ENCODE measurements around the gene ABHD14A.

ABHD14A gene

DNA sequence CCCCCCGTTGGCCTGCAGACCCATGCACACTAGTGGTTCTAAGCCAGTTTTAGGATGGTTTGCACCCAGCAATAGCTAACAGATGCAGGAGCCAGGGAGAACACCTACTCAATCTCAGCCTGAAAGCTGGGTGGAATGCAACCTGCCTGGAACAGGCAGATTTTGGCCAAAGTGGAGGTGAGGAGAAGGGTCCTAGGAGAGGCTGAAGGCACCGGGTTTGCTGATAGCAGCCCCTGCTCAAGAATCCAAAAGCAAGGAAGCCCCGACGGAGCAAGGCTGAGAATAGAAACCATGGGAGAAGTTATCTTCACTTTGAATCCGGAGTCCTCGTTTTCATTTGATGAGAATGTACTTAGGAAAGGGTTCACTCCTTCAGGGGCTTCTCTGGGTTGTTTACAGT lies 43.1 kb upstream of the ABHD14A start:
- DNase-seq (ENCODE audit: extremely low spot score) = no peak
- POLR2A ChIA-PET = no interaction called here
- CTCF ChIA-PET = interaction anchor here (1.1 kb wide), 1 partner anchor 10 kb away, joined by 5 read pairs; the partner anchor contains the start of gene RRP9
- TF ChIP-seq, protein P1, sequence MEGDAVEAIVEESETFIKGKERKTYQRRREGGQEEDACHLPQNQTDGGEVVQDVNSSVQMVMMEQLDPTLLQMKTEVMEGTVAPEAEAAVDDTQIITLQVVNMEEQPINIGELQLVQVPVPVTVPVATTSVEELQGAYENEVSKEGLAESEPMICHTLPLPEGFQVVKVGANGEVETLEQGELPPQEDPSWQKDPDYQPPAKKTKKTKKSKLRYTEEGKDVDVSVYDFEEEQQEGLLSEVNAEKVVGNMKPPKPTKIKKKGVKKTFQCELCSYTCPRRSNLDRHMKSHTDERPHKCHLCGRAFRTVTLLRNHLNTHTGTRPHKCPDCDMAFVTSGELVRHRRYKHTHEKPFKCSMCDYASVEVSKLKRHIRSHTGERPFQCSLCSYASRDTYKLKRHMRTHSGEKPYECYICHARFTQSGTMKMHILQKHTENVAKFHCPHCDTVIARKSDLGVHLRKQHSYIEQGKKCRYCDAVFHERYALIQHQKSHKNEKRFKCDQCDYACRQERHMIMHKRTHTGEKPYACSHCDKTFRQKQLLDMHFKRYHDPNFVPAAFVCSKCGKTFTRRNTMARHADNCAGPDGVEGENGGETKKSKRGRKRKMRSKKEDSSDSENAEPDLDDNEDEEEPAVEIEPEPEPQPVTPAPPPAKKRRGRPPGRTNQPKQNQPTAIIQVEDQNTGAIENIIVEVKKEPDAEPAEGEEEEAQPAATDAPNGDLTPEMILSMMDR (IDR thresholded peaks at IDR 0.05; ENCODE audit: control extremely low read depth, extremely low read depth, low read depth, missing control alignments) = no peak

DNA sequence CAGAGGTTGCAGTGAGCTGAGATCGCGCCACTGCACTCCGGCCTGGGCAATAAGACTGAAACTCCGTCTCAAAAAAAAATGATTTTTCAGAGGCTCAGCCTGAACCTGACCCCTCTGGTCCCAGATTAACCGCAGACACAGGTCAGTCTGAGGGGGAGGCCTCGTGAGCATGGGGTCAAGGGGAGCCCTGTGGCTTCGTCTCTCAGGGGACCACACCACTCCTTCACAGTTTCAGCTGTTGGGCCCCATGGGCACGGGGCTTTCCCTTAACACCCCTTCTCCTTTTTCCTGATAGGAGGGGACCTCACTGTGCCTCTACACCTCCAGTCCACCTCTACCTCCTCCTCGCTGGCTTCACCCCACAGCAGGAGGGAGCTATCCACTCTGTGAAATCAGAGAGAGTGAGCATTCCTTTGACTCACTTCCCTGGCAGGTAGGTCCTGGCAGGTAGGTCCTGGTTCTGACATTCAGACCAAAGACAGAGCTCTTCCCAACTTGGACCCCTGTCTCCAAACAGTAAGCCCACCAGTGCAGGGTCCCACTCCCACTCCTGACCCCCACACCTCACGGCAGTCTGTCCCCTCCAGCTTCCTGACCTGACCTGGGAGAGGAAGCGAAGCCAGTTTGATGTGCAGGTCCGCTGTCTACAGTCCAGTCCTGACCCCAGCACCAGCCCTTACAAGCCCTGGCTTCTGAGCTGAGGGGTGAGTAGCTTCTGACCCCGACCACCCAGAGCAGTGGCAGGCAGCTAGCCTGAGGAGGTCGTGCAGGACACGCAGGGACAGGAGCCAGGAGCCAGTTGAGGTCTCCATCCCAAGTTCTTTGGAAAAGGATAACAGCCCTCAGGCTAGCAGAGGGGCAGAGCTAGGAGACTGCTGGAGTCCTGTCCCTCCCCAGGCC lies 42.1 kb upstream of the ABHD14A start:
- CTCF ChIA-PET = interaction anchor here (0.9 to 1.1 kb wide), 2 partner anchors 9 to 250 kb away, joined by 3 to 5 read pairs; partner anchors contain the start of gene RRP9
- DNase-seq (ENCODE audit: extremely low spot score) = no peak
- TF ChIP-seq, protein P1 (IDR thresholded peaks at IDR 0.05; ENCODE audit: control extremely low read depth, extremely low read depth, low read depth, missing control alignments) = no peak
- POLR2A ChIA-PET = interaction anchor here (1.4 kb wide), 1 partner anchor 9 kb away, joined by 4 read pairs; the partner anchor contains the start of gene RRP9

DNA sequence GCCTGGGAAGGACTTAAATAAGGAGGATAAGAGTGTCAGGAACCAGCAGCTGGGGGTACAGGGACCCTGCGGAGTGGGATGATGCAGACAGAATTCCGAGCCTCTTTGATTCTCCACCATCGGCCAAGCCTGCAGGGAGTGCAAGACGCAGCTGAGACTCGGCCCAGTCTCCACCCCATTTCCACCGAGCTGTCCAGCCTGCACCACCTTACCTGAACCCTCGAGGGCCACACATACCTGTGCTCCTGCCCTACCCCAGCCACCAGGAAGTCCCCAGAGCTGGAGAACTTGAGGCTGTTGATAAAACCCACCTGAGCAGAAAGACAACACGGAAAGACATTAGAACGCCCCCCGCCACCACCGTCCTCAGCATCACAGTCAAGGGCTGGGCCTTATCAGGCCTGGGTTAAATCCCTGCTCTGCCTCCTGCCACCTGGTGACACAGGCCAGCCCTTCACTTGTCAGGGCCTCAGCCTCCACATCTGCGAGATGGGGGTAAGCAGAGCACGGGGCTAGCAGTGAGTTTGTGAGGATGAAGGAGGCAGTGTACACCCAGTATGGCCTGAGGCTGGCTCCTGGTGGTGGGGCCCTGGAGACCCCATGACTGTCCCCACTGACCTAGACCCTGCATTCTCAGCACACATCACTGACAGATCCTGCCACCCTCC lies 41.3 kb upstream of the ABHD14A start:
- TF ChIP-seq, protein P1 (IDR thresholded peaks at IDR 0.05; ENCODE audit: control extremely low read depth, extremely low read depth, low read depth, missing control alignments) = no peak
- CTCF ChIA-PET = interaction anchor here (0.9 kb wide), 1 partner anchor 251 kb away, joined by 3 read pairs; no protein-coding TSS in a partner anchor
- no peak for DNase-seq (ENCODE audit: extremely low spot score)
- POLR2A ChIA-PET = interaction anchor here (1.4 kb wide), 1 partner anchor 8 kb away, joined by 4 read pairs; the partner anchor contains the start of gene RRP9

DNA sequence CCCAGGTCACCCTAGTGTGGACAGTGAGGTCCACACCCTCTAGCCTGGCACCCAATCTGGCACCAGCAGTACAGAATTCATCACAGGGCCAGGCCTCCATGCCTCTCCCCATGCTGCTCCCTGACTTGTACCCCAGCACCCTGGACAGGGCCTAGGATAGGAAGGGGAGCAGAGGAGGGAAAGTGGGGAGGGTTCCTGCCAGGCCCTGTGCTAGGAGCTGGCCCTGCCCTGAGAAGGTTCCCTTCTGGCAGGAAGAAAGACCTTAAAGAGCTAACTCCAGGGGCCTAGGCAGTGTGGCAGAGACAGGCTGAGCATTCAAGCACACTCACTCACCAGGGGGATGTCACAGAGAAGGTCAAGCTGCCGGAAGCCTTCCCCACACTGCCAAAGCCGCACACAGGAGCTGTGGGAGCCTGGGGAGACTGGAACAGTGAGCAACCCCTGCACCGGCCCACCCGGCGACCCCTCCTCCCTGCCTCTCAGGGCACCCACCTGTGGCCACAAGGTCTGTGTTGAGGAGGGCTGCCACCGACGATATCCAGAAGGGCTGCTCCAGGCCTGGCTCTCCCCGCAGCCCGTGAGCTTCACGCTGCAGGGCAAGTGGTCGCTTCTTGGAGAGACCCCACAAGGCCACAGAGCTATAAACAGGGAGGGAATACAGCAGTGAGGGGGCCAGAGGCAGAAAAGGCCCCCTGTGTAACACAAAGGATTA lies 40.6 kb upstream of the ABHD14A start:
- TF ChIP-seq, protein P1 (IDR thresholded peaks at IDR 0.05; ENCODE audit: control extremely low read depth, extremely low read depth, low read depth, missing control alignments) = no peak
- no peak for DNase-seq (ENCODE audit: extremely low spot score)
- ChIA-PET POLR2A (interaction anchor here (0.5 kb wide), 1 partner anchor 197 kb away, joined by 5 read pairs; no protein-coding TSS in a partner anchor), CTCF (no interaction called here)

DNA sequence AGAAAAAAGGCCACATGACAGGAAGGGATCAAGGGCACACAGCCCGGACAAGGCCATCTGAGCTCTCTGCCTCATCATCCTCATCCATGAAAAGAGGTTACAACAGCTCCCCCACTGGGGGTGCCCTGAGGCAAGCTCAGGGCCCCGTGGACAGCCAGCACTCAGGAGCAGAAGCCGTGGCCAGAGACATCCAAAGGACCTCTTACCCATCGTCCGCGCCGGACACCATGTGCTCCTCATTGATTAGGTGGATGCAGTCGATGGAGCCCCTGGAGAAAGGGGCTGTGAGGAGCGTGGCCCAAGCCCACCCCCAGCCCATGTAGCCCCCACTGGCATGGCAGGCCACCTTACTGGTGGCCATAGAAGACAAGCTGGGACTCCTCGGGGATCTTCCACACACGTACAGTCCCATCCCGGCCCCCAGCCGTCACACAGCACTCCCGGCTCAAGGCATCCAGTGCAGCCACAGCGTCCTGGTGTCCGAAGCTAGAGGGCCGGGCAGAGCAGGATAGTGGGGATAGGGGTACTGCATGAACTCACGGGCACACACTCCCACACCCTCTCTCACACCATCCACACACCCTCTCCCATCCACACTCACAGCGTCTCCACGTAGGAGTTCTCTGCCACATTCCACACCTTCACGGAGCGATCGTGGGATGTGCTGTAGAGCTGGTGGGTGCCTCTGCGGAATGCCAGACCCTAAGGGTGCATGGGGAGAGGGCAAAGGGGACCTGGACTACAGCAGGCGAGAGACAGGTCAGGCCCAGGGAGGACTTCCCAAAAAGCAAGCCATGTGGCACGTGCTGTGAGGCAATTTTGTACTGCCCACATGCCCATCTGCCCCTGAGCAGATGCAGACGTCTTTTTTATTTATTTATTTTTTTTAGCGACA lies 39.6 kb upstream of the ABHD14A start:
- CTCF ChIA-PET = interaction anchor here (1.3 kb wide), 1 partner anchor 40 kb away, joined by 3 read pairs; the partner anchor contains the start of gene ABHD14A
- peak; percentile 7 for DNase-seq (ENCODE audit: extremely low spot score)
- TF ChIP-seq, protein P1 (IDR thresholded peaks at IDR 0.05; ENCODE audit: control extremely low read depth, extremely low read depth, low read depth, missing control alignments) = no peak
- POLR2A ChIA-PET = interaction anchor here (0.6 kb wide), 1 partner anchor 37 kb away, joined by 3 read pairs; no protein-coding TSS in a partner anchor
